Left ventricle myocardium inferior (tissue), 1 donor: Measurements from ENCODE around the gene CAV3. TPM values are rescaled to one million over a fixed set of nuclear protein-coding genes. Genes with fewer than 3 reads are reported as not detected.

Experiments used
- DNase-seq: peaks from one replicate; pipeline ENCODE4 v3.0.0-alpha.2; 2020
- H3K27ac ChIP-seq: fragments of 200-600 bp; replicated peaks from 2 replicates; pipeline ENCODE4 v1.8.0; 2021
- H3K27me3 ChIP-seq: fragments of 200-600 bp; 2 replicates; pipeline ENCODE4 v1.8.0; 2021; ENCODE audit warnings: low read depth
- H3K36me3 ChIP-seq: fragments of 200-600 bp; 2 replicates; pipeline ENCODE4 v1.8.0; 2021
- H3K4me1 ChIP-seq: fragments of 200-600 bp; 2 replicates; pipeline ENCODE4 v1.8.0; 2021
- H3K4me3 ChIP-seq: fragments of 200-600 bp; 2 replicates; pipeline ENCODE4 v1.8.0; 2021; ENCODE audit warnings: mild to moderate bottlenecking, moderate library complexity
- H3K9me3 ChIP-seq: fragments of 200-600 bp; replicated peaks from 2 replicates; pipeline ENCODE4 v1.8.0; 2021
- CTCF ChIP-seq: fragments of 200-600 bp; IDR thresholded peaks from 2 replicates; pipeline ENCODE4 v1.8.0; 2021; ENCODE audit warnings: antibody characterized with exemption, mild to moderate bottlenecking, borderline replicate concordance
- intact Hi-C: fragments of 100-400 bp; cut with micrococcal nuclease; formaldehyde crosslinking; loops from one replicate; pipeline ENCODE4 v1.11.0; 2022
- total RNA-seq: library from RNA; stranded (reverse); fragmentation: NEBNext Ultra II Directional; extraction: Animal tissue kit (Norgen Biotek cat#: 25700); gene quantifications from one replicate; pipeline ENCODE4 v1.2.1, GENCODE V29; 2021
- donor health status: DM: no; HTN: yes; CAD: no; lungs with severe emphysema.

The CAV3 gene
- total RNA-seq, 1 donor from 2014 or later: 31.6 TPM

GRCh38 chr3:8743021-8743601, 9.5 kb downstream of the CAV3 start:
- H3K9me3 ChIP-seq: no peaks in the 10 kb centered on the region
- intact Hi-C loops: no loop called here
- no peak for TF ChIP-seq CTCF
- H3K36me3 ChIP-seq: no peaks in the 10 kb centered on the region
- no peak overlapping the region for H3K4me3 ChIP-seq
- peaks cover 29% of the 10 kb centered on the region for H3K4me1 ChIP-seq
- DNase-seq: no peak
- no peaks in the 10 kb centered on the region for H3K27me3 ChIP-seq
- H3K27ac ChIP-seq: no peak overlapping the region

DNA sequence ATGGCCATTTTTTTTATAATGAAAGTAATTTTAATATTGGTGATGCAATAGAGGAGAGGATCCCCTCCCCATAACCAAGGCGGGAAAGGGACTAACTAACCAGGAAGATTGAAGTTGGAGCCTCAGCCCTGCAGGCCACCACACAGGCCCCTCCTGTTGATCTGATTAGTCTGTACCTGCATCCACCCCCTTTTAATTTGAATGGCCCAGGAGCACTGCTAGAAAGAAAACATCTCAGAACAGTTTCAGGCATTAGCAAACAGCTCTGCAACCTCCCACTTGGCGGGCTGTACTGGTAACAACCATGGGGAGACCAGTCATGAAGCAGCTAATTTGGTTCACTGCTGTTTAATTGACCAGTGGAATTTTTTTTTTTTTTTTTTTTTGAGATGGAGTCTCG, 10.3 kb downstream of the CAV3 start:
- H3K9me3 ChIP-seq: no peaks in the 10 kb centered on the region
- H3K4me3 ChIP-seq: no peak overlapping the region
- H3K27ac ChIP-seq: no peak overlapping the region
- TF ChIP-seq CTCF: no peak
- peaks cover 29% of the 10 kb centered on the region for H3K4me1 ChIP-seq
- no peaks in the 10 kb centered on the region for H3K27me3 ChIP-seq
- intact Hi-C loops: no loop called here
- no peak for DNase-seq
- no peaks in the 10 kb centered on the region for H3K36me3 ChIP-seq

DNA sequence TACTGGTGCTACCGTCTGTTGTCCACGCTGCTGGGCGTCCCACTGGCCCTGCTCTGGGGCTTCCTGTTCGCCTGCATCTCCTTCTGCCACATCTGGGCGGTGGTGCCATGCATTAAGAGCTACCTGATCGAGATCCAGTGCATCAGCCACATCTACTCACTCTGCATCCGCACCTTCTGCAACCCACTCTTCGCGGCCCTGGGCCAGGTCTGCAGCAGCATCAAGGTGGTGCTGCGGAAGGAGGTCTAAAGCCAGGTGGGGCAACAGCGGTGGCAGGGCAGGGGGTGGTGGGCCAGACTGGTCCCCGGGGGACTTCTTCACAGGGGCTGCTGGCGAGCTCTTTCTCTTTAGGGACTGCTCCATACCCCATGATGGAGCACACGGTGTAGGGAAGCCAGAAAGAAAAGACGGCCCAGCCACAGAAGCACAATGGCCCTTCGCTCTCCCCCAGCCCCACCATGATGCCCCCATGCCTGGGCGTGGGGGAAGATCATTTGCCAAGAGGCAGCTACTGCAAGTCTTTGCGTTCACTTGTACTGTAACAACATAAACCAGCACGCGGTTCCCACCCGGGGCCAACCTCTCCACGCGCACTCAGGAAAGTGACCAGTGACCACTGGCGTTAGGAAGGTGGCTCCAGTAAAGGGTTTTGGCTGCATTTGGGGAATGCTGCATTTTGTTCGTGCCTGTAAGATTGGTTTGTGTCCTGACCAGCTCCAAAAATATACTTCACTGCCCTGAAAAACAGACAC, 12.2 kb downstream of the CAV3 start:
- Histone ChIP-seq H3K36me3 (no peaks in the 10 kb centered on the region), H3K4me1 (peaks cover 17% of the 10 kb centered on the region), H3K27ac (no peak overlapping the region), H3K27me3 (no peaks in the 10 kb centered on the region), H3K4me3 (no peak overlapping the region), H3K9me3 (no peaks in the 10 kb centered on the region)
- intact Hi-C loops: no loop called here
- no peak for TF ChIP-seq CTCF
- no peak for DNase-seq

DNA sequence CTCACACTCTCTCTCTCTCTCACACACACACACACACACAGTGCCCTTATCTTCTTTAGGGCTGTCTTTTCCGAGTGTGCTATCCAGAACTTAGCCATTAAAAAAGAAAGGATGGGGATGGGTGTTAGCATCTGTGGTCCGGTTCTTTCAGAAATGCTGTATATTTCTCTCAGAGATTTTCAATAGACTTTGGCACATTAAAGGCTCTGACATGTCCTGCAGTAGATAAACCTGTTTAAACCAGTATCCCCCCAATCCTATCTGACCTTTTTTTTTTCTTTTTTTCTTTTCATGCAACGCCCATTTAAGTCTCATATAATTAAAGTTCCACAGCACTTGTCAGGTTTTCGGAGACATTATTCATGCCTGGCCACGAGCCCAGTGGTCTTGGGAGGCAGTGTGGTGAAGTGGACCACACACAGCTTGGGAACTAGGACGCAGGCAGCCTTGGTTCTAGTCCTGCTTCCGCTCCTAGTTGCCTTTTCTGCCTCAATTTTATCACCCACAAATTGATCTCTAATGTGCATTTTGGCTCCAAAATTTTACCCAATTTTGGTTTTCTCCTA, 13.3 kb downstream of the CAV3 start:
- Histone ChIP-seq H3K27me3 (no peaks in the 10 kb centered on the region), H3K9me3 (no peaks in the 10 kb centered on the region), H3K4me1 (peaks cover 6% of the 10 kb centered on the region), H3K4me3 (no peak overlapping the region), H3K27ac (no peak overlapping the region), H3K36me3 (no peaks in the 10 kb centered on the region)
- intact Hi-C loops: no loop called here
- DNase-seq: no peak
- TF ChIP-seq CTCF: no peak

DNA sequence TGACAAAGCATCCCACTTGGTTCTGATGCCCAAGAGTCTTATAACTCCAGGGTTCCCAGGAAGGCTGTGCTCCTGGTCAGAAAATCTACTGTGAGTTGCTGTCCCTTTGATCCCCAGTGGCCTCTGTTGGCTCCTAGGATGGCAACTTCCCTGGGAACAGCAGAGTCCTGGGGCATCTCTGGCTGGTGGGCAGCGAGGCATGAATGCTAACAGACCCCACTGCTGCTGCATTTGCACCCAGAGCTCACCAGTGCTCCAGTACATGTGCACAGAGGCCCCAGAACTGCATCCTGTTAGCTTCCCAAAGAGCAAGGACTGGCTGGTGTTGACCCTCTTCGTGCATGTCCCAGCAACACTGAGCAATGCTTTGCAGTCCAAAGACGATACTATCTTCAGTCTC, 15.7 kb downstream of the CAV3 start:
- no peak for TF ChIP-seq CTCF
- H3K27ac ChIP-seq: no peak overlapping the region
- no peaks in the 10 kb centered on the region for H3K9me3 ChIP-seq
- DNase-seq: no peak
- no peaks in the 10 kb centered on the region for H3K4me1 ChIP-seq
- H3K27me3 ChIP-seq: no peaks in the 10 kb centered on the region
- no peaks in the 10 kb centered on the region for H3K36me3 ChIP-seq
- intact Hi-C loops: no loop called here
- H3K4me3 ChIP-seq: no peak overlapping the region
